HG02588 (cell line): ENCODE measurements around the gene CALB2.

Experiments
- ATAC-seq: cut with Tn5 transposase; IDR thresholded peaks from one replicate; pipeline ENCODE4 v1.9.1; 2021; ENCODE audit warnings: mild to moderate bottlenecking, moderate library complexity; ENCODE audit not compliant: unreplicated experiment

CALB2 gene

GRCh38 chr16:71424626-71425025 is 66.1 kb downstream of the CALB2 start:
- no peak for ATAC-seq

GRCh38 chr16:71425746-71426068 is 67.2 kb downstream of the CALB2 start:
- no peak for ATAC-seq

GRCh38 chr16:71426069-71426879 is 67.8 kb downstream of the CALB2 start:
- ATAC-seq, result peak; percentile 63

GRCh38 chr16:71426880-71427615 is 68.5 kb downstream of the CALB2 start:
- peak; percentile 18 for ATAC-seq

GRCh38 chr16:71428385-71428784 is 69.9 kb downstream of the CALB2 start:
- no peak for ATAC-seq

GRCh38 chr16:71428883-71429282 is 70.4 kb downstream of the CALB2 start:
- ATAC-seq, result no peak

- no peak for ATAC-seq
Measured at GRCh38 chr16:71429581-71429980, 71.1 kb downstream of the CALB2 start.

GRCh38 chr16:71430744-71431143 is 72.2 kb downstream of the CALB2 start:
- no peak for ATAC-seq

- ATAC-seq, result no peak
Measured at GRCh38 chr16:71431176-71431575, 72.7 kb downstream of the CALB2 start.

- no peak for ATAC-seq
Measured at GRCh38 chr16:71431991-71432390, 73.5 kb downstream of the CALB2 start.

- no peak for ATAC-seq
Measured at GRCh38 chr16:71432906-71433305, 74.4 kb downstream of the CALB2 start.

- ATAC-seq, result no peak
Measured at GRCh38 chr16:71436473-71436872, 78.0 kb downstream of the CALB2 start.

- no peak for ATAC-seq
Measured at GRCh38 chr16:71439523-71439922, 81.0 kb downstream of the CALB2 start.
